PC-9 (cell line): ENCODE results near the gene DSCAML1. TPM values are rescaled to one million over a fixed set of nuclear protein-coding genes. Genes with fewer than 3 reads are reported as not detected.

Source experiments
- BruUV-seq: library from RNA; stranded (reverse); fragments of 400-500 nt; replicated peaks from 2 replicates; lab custom pipeline; 2021; lab: Mats Ljungman, UMichigan
- CTCF ChIA-PET: fragments of 300-600 bp; sonication (Branson Sonifier 250); formaldehyde crosslinking; loops from one replicate; lab custom pipeline; 2022; ENCODE audit warnings: antibody characterized with exemption; lab: Charles Lee
- POLR2A ChIA-PET: fragments of 300-600 bp; sonication (Branson Sonifier 250); formaldehyde crosslinking; loops from one replicate; lab custom pipeline; 2022; ENCODE audit warnings: antibody characterized with exemption; ENCODE audit not compliant: unreplicated experiment; lab: Charles Lee
- DNase-seq, 2 experiments: peaks; one replicate each; pipeline versions ENCODE4 v3.0.0 to v3.0.0-alpha.2; 2015 to 2022; ENCODE audit warnings: mixed read lengths in 1 of 2
- H2AFZ ChIP-seq: fragments of 200-600 bp; sonication (generic); 2 replicates; pipeline ENCODE4 v1.8.1; 2017; ENCODE audit warnings: antibody characterized with exemption
- H3F3A ChIP-seq: fragments of 200-600 bp; sonication (generic); 2 replicates; pipeline ENCODE4 v1.8.1; 2017; ENCODE audit warnings: antibody characterized with exemption, mild to moderate bottlenecking, low read depth; ENCODE audit not compliant: insufficient read depth
- H3K27ac ChIP-seq: fragments of 200-600 bp; sonication (generic); 2 replicates; pipeline ENCODE4 v1.6.1; 2016; ENCODE audit warnings: mixed run types
- H3K27me3 ChIP-seq: fragments of 200-600 bp; sonication (generic); 2 replicates; pipeline ENCODE4 v1.6.1; 2016; ENCODE audit warnings: low read depth, mixed run types; ENCODE audit not compliant: insufficient read depth
- H3K36me3 ChIP-seq: fragments of 200-600 bp; sonication (generic); 2 replicates; pipeline ENCODE4 v1.6.1; 2016; ENCODE audit warnings: low read depth, mixed run types
- H3K4me1 ChIP-seq: fragments of 200-600 bp; sonication (generic); replicated peaks from 2 replicates; pipeline ENCODE4 v1.6.1; 2016; ENCODE audit warnings: mixed run types; ENCODE audit not compliant: insufficient read depth
- H3K4me2 ChIP-seq: fragments of 200-600 bp; sonication (generic); 2 replicates; pipeline ENCODE4 v1.6.1; 2017; ENCODE audit warnings: mixed run types
- H3K4me3 ChIP-seq: fragments of 200-600 bp; sonication (generic); 2 replicates; pipeline ENCODE4 v1.6.1; 2016; ENCODE audit warnings: mixed run types
- H3K79me2 ChIP-seq: fragments of 200-600 bp; sonication (generic); 2 replicates; pipeline ENCODE4 v1.6.1; 2017; ENCODE audit warnings: low read depth, mixed run types
- H3K9me2 ChIP-seq: fragments of 200-600 bp; sonication (generic); 2 replicates; pipeline ENCODE4 v1.8.1; 2017; ENCODE audit warnings: mild to moderate bottlenecking; ENCODE audit not compliant: insufficient read depth
- H3K9me3 ChIP-seq: fragments of 200-600 bp; sonication (generic); 2 replicates; pipeline ENCODE4 v1.8.1; 2016; ENCODE audit warnings: low read depth; ENCODE audit not compliant: insufficient read depth
- H4K20me1 ChIP-seq: fragments of 200-600 bp; sonication (generic); 2 replicates; pipeline ENCODE4 v1.8.1; 2017; ENCODE audit not compliant: insufficient read depth
- EZH2 ChIP-seq: fragments of 200-600 bp; sonication (generic); IDR thresholded peaks from 2 replicates; pipeline ENCODE4 v1.8.0; 2017; ENCODE audit warnings: antibody characterized with exemption, low read depth
- intact Hi-C: fragments of 100-400 bp; cut with micrococcal nuclease; formaldehyde crosslinking; loops from one replicate; pipeline ENCODE4 v1.10.0; 2022; ENCODE audit not compliant: unreplicated experiment
- total RNA-seq: library from RNA; stranded (reverse); gene quantifications from 2 replicates; pipeline ENCODE4 v1.2.3, GENCODE V29; 2021
- TF ChIP-seq, protein P1 (sequence below): fragments of 200-600 bp; sonication (generic); conservative IDR thresholded peaks from 2 replicates; pipeline ENCODE4 v1.6.1; 2017; ENCODE audit warnings: mixed run types, antibody characterized with exemption, mild to moderate bottlenecking, moderate library complexity

The DSCAML1 gene
- total RNA-seq, 1 experiment from 2014 or later = not detected

DNA sequence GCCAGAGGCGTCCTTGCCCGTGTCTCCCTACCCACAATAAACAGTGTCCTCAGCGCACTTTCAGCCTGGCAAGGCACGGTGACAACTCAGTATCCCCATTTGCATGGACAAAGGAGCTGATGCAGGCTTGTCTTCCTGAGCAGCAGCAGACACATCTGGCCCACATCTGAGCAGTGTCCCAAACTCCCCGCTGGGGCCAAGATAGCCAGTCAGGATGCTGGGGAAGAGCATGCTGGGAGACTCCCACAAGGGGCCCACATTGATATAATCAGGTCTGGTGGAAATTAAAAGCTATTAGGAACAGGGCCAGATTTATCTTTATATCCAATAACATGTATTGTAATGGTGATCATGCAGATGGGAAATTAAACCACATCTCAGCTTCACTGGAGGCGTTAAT is 24.7 kb downstream of the DSCAML1 start:
- Histone ChIP-seq H3K27ac (no peak overlapping the region), H3K4me3 (no peak overlapping the region), H4K20me1 (no peaks in the 10 kb centered on the region), H3K9me3 (no peaks in the 10 kb centered on the region), H3K9me2 (no peaks in the 10 kb centered on the region), H3K27me3 (peaks cover 94% of the 10 kb centered on the region), H3K36me3 (no peaks in the 10 kb centered on the region), H2AFZ (no peak overlapping the region), H3K79me2 (no peaks in the 10 kb centered on the region), H3F3A (no peaks in the 10 kb centered on the region), H3K4me2 (no peak overlapping the region), H3K4me1 (no peaks in the 10 kb centered on the region)
- TF ChIP-seq, protein P1, sequence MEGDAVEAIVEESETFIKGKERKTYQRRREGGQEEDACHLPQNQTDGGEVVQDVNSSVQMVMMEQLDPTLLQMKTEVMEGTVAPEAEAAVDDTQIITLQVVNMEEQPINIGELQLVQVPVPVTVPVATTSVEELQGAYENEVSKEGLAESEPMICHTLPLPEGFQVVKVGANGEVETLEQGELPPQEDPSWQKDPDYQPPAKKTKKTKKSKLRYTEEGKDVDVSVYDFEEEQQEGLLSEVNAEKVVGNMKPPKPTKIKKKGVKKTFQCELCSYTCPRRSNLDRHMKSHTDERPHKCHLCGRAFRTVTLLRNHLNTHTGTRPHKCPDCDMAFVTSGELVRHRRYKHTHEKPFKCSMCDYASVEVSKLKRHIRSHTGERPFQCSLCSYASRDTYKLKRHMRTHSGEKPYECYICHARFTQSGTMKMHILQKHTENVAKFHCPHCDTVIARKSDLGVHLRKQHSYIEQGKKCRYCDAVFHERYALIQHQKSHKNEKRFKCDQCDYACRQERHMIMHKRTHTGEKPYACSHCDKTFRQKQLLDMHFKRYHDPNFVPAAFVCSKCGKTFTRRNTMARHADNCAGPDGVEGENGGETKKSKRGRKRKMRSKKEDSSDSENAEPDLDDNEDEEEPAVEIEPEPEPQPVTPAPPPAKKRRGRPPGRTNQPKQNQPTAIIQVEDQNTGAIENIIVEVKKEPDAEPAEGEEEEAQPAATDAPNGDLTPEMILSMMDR = no peak
- no peak for TF ChIP-seq EZH2
- intact Hi-C loops = no loop called here
- no TSS peak for BruUV-seq
- ChIA-PET POLR2A (no interaction called here), CTCF (no interaction called here)
- no peak for DNase-seq

DNA sequence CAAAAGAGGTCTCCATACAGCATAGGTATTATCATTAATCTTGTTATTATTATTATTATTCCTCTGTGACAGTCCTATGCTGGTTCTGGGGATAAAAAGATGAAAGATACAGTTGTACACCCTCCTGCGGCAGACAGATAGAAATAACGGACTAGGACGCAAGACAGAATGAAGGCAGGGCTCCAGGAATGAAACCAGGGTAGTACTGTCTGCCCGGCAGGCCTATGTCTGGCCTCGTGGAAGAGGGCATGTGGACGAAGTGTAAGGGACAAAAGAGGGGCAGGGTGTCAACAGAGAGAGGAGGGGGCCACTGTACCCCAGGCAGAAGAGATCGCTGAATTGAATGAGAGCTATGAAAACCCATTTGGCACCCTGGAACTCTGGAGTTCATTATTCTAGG is 25.2 kb downstream of the DSCAML1 start:
- ChIA-PET POLR2A (no interaction called here), CTCF (no interaction called here)

DNA sequence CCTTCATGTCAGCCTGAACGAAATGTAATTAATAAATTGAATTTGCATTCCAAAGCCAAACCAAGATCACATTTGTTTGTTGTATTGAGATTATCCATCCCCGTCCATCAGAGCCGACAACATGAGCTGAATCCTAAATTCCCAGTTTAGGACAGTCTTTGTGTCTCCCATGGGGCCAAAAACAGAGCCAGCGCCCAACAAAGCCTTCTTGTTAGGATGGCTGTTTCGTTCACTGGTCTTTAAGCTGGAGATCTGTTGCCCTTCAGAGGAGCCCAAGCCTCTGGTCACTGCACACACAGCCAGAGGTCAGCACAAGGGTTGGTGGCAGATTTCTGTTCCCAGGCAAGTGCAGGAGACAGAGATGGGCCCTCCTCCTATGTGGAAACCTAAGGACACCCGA is 25.8 kb downstream of the DSCAML1 start:
- Histone ChIP-seq H2AFZ (no peak overlapping the region), H3K27ac (no peak overlapping the region), H3K79me2 (no peaks in the 10 kb centered on the region), H3K9me2 (no peaks in the 10 kb centered on the region), H3K4me3 (no peak overlapping the region), H3F3A (no peaks in the 10 kb centered on the region), H3K4me2 (no peak overlapping the region), H3K36me3 (no peaks in the 10 kb centered on the region), H3K9me3 (no peaks in the 10 kb centered on the region), H3K4me1 (no peaks in the 10 kb centered on the region), H4K20me1 (no peaks in the 10 kb centered on the region), H3K27me3 (peaks cover 94% of the 10 kb centered on the region)
- TF ChIP-seq EZH2 = no peak
- TF ChIP-seq, protein P1 = no peak
- intact Hi-C loops = no loop called here
- ChIA-PET POLR2A (no interaction called here), CTCF (no interaction called here)
- BruUV-seq = no TSS peak
- DNase-seq = no peak

More for the DNA sequence above, 25.2 kb downstream of the DSCAML1 start:
- H3F3A ChIP-seq = no peaks in the 10 kb centered on the region
- no peaks in the 10 kb centered on the region for H3K4me1 ChIP-seq
- no peak for DNase-seq
- H3K9me3 ChIP-seq = no peaks in the 10 kb centered on the region
- intact Hi-C loops = no loop called here
- no peak overlapping the region for H3K4me2 ChIP-seq
- no peaks in the 10 kb centered on the region for H4K20me1 ChIP-seq
- peaks cover 94% of the 10 kb centered on the region for H3K27me3 ChIP-seq
- no peak overlapping the region for H3K4me3 ChIP-seq
- H3K9me2 ChIP-seq = no peaks in the 10 kb centered on the region
- BruUV-seq = no TSS peak
- no peaks in the 10 kb centered on the region for H3K36me3 ChIP-seq
- H3K79me2 ChIP-seq = no peaks in the 10 kb centered on the region
- no peak for TF ChIP-seq EZH2
- TF ChIP-seq, protein P1 = no peak
- no peak overlapping the region for H2AFZ ChIP-seq
- H3K27ac ChIP-seq = no peak overlapping the region
